H7 (cell line): ENCODE measurements around the gene PEBP1. TPM values are rescaled to one million over a fixed set of nuclear protein-coding genes. Genes with fewer than 3 reads are reported as not detected.
A peak's percentile ranks its signal among the peaks of the same experiment; 100 is the strongest.
"Not testable (repeated sequence)": the region's sequence is repeated elsewhere in the genome, so short reads cannot be mapped to it uniquely, and the experiment has no call there.

Experiments
- DNase-seq: peaks from one replicate; pipeline ENCODE4 v3.0.0; 2012
- H3K27me3 ChIP-seq: 2 replicates; pipeline ENCODE4 v1.6.0; 2011; ENCODE audit warnings: mild to moderate bottlenecking, low read length; ENCODE audit not compliant: control insufficient read depth, insufficient read depth
- H3K36me3 ChIP-seq: replicated peaks from 2 replicates; pipeline ENCODE4 v1.5.1; 2011; ENCODE audit warnings: low read length; ENCODE audit not compliant: control insufficient read depth, insufficient read depth
- H3K4me3 ChIP-seq: 2 replicates; pipeline ENCODE4 v1.5.1; 2011; ENCODE audit warnings: low read depth, mild to moderate bottlenecking, control low read depth, low read length, moderate library complexity; ENCODE audit not compliant: insufficient read depth
- total RNA-seq: library from RNA; depleted of rRNA; stranded (reverse); fragments of >200 nt; shearing (Covaris generic); gene quantifications from 2 replicates; pipeline ENCODE4 v1.2.3, GENCODE V29; 2014

PEBP1 gene
- total RNA-seq, 1 experiment from 2014 or later: 338 TPM

DNA sequence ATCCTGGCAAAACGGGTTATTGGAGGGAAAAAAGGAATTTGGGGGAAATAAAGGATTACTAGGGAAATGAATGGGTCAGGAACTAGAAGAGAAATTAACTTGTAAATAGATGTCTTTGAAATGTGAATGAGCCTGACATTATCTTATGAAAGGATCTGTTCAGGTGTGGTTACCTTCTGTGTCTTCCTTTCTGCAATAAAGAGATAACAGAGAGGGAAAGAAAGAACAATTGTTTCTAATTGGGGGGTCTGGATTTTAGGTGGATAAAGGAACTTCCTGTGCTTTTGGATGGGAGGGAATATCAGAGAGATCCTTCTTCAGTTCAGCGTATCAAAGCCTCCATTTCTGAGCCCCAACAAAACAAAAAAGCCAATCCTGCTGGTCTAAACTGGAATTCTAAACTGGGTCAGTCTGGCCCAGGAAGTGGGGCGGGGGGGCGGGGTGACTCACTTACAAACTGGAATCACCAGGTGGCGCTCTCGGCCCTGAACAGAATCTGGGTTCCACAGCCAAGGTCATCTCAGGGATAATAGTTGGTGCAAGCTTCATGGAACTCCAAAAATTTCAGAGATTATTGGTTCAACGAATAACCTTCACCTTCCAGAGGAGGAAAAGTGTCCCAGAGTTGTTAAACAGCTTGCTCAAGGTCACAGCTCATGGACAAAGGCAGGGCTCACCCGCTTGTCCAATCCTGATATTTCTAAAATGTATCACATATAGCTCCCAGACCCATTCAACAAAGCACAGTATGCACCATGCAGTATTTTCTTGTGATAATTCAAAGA lies 15.2 kb upstream of the PEBP1 start:
- DNase-seq: peak; percentile 88
- Histone ChIP-seq H3K4me3 (no peak overlapping the region), H3K36me3 (no peaks in the 10 kb centered on the region), H3K27me3 (no peaks in the 10 kb centered on the region)

DNA sequence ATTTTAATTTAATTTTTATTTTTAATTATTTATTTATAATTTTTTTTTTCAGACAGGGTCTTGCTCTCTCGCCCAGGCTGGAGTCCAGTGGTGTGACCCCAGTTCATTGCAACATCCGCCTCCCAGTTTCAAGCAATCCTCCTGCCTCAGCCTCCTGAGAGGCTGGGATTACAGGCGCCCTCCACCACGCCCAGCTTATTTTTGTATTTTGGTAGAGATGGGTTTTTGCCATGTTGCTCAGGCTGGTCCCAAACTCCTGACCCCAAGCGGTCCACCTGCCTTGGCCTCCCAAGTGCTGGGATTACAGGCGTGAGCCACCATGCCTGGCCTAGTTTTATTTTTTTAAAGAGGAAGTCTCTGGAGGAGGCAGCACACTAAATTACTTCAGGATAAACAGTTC lies 13.7 kb upstream of the PEBP1 start:
- no peaks in the 10 kb centered on the region for H3K27me3 ChIP-seq
- H3K4me3 ChIP-seq: no peak overlapping the region
- DNase-seq: no peak
- no peaks in the 10 kb centered on the region for H3K36me3 ChIP-seq

DNA sequence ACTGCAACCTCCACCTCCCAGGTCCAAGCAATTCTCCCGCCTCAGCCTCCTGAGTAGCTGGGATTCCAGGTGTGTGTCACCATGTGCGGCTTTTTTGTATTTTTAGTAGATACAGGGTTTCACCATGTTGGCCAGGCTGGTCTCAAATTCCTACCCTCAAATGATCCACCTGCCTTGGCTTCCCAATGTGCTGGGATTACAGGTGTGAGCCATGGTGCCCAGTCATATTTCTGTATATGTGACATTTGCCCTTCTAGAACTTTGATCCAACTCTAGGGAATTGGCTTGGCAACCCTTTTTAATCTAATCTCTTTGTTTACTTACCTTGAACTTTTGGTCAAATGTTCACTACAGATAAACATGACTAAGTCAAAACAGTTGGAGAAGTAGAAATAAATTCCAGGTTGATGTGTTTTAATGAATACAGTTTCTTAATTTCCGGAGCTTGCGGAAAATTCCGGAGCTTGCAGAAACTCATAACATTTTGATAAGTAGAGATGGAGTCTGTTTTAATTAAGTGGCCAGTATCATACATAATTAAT lies 11.5 kb upstream of the PEBP1 start:
- no peak for DNase-seq
- no peaks in the 10 kb centered on the region for H3K36me3 ChIP-seq
- no peak overlapping the region for H3K4me3 ChIP-seq
- H3K27me3 ChIP-seq: no peaks in the 10 kb centered on the region

DNA sequence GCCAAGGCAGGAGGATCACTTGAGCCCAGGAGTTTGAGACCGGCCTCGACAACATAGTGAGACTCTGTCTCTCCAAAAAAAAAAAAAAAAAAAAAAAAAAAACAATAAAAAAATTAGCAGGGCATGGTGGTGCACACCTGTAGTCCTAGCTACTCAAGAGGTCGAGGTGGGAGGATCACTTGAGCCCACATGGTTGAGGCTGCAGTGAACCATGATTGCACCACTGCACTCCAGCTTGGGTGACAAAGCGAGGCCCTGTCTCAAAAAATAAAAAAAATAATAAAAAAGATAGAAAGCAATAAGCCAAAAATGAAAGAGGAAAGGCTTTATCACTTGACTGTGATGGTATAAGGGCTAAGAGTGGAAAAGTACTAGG lies 10.2 kb upstream of the PEBP1 start:
- Histone ChIP-seq H3K27me3 (no peaks in the 10 kb centered on the region), H3K4me3 (no peak overlapping the region), H3K36me3 (no peaks in the 10 kb centered on the region)
- no peak for DNase-seq

DNA sequence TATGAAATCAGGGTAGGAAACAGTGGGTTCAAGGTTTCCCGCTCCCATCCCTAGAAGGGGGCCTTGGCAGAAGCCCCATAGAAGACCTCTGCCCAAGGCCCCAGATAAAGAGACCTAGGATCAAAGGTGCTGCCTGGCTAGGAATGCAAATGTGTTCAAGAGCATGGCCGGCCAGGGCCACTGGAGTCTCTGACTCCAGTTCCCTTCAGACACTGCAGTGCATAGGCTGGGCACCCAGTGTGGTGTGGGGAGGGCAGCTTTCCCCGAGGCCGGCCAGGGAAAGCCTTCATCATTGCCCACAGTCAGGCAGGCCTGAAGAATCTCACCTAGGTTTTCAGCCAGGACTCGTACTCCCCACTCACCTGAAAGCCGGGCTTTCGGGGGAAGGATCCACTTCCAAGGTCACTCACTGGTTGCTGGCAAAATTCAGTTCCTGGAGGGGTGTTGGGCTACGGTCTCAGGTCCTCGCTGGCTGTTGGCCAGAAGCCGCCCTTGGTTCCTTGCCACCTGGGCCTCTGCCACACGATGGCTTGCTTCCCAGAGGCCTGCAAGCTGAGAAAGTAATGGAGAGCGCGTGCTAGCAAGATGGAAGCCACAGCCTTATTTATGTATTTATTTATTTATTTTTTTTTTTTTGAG lies 9.7 kb upstream of the PEBP1 start:
- DNase-seq: no peak
- no peaks in the 10 kb centered on the region for H3K27me3 ChIP-seq
- H3K4me3 ChIP-seq: no peak overlapping the region
- H3K36me3 ChIP-seq: no peaks in the 10 kb centered on the region

DNA sequence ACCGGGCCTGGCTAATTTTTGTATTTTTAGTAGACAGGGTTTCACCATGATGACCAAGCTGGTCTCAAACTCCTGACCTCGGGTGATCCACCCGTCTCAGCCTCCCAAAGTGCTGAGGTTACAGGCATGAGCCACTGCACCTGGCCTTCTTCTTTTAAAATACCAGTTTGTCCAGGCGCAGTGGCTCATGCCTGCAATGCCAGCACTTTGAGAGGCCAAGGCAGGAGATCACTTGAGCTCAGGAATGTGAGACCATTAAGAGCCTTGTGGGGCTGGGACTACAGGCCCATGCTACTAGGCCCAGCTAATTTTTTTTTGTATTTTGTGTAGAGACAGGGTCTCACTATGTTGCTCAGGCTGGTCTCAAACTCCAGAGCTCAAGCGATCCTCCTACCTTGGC lies 8.1 kb upstream of the PEBP1 start:
- no peaks in the 10 kb centered on the region for H3K27me3 ChIP-seq
- no peak for DNase-seq
- no peaks in the 10 kb centered on the region for H3K36me3 ChIP-seq
- no peak overlapping the region for H3K4me3 ChIP-seq

DNA sequence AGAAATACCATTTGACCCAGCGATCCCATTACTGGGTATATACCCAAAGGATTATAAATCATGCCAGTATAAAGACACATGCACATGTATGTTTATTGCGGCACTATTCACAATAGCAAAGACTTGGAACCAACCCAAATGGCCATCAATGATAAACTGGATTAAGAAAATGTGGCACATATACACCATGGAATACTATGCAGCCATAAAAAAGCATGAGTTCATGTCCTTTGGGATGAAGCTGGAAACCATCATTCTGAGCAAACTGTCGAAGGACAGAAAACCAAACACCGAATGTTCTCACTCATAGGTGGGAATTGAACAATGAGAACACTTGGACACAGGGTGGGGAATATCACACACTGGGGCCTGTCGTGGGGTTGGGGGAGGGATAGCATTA lies 6.5 kb upstream of the PEBP1 start:
- H3K36me3 ChIP-seq, DNase-seq, H3K4me3 ChIP-seq, H3K27me3 ChIP-seq: not testable (repeated sequence)

DNA sequence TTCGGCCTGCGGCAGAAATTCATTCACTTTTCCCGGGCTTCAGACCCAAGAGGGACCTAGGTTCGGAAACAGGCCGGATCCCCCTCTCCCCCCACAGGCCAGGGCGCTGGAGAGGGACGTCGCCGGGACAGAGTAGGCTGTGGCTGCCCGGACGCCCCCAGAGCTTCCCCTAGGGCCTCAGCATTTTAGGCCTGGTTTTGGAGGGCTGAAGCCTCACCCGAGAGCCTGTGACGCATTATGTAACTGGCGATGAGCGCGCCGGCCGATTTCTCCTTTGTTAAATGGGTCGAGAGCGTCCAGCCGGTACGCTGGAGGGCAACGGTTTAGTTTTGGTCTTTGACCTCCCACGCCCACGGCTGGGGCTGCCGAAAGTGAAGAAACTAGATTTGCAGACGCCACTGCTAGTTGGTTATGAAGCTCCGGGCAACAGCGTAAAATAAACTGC lies 657 bp downstream of the PEBP1 start:
- DNase-seq: no peak
- Histone ChIP-seq H3K36me3 (peaks cover 18% of the 10 kb centered on the region), H3K4me3 (peak overlapping the region; percentile 90), H3K27me3 (no peaks in the 10 kb centered on the region)

DNA sequence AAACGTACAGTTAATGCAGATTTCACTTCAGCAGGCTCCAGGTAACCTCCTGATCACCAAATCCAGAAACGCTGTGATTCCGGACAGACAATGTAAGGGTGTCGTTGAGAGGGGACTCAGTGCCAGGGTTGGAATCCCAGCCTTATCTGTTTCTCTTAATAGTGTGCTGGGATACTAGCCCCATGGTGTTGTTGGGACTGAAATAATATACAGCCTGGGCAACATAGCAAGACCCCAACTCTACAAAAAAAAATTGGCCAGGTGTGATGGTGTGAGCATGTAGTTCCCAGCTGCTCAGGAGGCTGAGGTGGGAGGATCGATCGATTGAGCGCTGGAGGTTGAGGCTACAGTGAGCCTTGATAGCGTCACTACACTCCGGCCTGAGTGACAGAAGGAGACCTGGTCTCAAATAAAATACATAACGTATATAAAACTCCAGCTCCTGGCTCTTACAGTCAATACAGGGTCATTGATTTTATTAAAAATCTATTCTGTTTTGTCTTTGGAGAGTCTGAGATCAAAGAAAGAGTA lies 1.3 kb downstream of the PEBP1 start:
- DNase-seq: no peak
- Histone ChIP-seq H3K36me3 (peaks cover 19% of the 10 kb centered on the region), H3K27me3 (no peaks in the 10 kb centered on the region), H3K4me3 (peak overlapping the region; percentile 90)

DNA sequence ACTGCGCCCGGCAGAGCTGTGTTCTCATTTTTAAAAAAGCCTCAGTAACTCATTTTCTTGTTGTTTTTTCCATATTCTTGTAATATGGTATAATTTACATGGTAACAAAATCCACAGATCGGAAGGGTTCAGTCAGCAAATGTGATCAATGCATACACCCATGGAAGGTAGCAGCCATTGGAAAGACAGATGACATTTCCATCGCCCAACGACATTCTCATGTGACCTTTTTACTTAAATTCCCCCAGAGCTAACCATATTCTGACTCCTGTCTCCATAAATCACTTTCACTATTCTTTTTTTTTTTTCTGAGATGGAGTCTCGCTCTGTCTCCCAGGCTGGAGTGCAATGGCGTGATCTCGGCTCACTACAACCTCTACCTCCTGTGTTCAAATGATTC lies 4.9 kb downstream of the PEBP1 start:
- Histone ChIP-seq H3K4me3 (no peak overlapping the region), H3K27me3 (no peaks in the 10 kb centered on the region), H3K36me3 (peaks cover 40% of the 10 kb centered on the region)
- no peak for DNase-seq

DNA sequence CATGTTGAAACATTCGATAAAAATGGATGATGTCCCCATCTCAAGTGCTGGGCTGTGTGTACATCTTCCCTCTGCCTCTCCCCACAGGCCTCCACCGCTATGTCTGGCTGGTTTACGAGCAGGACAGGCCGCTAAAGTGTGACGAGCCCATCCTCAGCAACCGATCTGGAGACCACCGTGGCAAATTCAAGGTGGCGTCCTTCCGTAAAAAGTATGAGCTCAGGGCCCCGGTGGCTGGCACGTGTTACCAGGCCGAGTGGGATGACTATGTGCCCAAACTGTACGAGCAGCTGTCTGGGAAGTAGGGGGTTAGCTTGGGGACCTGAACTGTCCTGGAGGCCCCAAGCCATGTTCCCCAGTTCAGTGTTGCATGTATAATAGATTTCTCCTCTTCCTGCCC lies 8.6 kb downstream of the PEBP1 start:
- Histone ChIP-seq H3K27me3 (no peaks in the 10 kb centered on the region), H3K36me3 (peaks cover 35% of the 10 kb centered on the region), H3K4me3 (no peak overlapping the region)
- no peak for DNase-seq

DNA sequence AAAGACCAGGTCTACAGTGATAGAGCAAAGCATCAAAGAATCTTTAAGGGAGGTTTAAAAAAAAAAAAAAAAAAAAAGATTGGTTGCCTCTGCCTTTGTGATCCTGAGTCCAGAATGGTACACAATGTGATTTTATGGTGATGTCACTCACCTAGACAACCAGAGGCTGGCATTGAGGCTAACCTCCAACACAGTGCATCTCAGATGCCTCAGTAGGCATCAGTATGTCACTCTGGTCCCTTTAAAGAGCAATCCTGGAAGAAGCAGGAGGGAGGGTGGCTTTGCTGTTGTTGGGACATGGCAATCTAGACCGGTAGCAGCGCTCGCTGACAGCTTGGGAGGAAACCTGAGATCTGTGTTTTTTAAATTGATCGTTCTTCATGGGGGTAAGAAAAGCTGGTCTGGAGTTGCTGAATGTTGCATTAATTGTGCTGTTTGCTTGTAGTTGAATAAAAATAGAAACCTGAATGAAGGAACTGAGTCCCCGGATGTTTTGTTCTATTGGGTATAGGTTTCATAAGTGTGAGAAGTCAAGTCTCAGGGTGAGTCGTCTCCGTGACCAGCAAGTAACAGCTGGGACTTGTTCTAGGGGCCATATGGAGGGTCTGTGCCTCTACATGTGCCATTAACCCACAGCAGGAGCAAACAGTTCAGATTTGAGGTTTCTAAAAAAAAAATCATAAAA lies 9.3 kb downstream of the PEBP1 start:
- Histone ChIP-seq H3K36me3 (peaks cover 29% of the 10 kb centered on the region), H3K4me3 (no peak overlapping the region), H3K27me3 (no peaks in the 10 kb centered on the region)
- DNase-seq: no peak

DNA sequence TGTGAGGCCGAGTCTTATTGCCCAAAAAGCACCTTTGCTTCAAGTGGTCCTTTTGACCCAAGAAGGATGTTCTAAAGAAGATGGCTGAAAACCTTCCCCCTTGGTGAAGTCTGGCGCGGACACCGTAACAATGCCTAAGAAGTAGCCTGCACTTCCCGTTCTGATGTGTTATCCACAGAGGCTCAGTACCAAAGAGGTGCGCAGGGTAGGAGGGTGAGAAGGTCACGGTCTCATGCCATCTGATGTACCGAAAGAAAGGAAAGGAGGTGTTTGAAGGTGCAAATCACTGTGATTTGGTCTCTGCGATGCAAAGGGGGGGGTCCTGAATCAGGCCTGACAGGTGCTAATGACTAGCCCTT lies 9.9 kb downstream of the PEBP1 start:
- DNase-seq: no peak
- H3K36me3 ChIP-seq: peaks cover 28% of the 10 kb centered on the region
- no peak overlapping the region for H3K4me3 ChIP-seq
- no peaks in the 10 kb centered on the region for H3K27me3 ChIP-seq

DNA sequence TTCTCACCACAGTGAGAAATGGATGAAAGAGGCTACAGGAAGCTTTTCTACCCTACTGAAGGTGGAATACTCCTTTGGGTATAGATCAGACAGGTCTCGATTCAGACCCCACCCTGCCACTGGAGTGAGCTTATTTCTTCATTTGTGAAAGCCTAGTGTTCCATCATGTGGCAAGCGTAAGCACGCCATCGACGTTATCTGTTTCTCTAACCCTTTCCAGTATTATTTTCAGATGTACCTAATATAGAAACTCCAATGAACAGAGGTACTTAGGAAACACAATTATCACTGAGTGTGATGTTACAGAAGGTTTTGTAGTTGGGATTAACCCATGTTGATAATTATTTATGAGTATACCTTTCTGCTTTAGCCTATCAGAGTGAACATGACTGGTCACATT lies 12.4 kb downstream of the PEBP1 start:
- Histone ChIP-seq H3K4me3 (no peak overlapping the region), H3K36me3 (peaks cover 19% of the 10 kb centered on the region), H3K27me3 (no peaks in the 10 kb centered on the region)
- no peak for DNase-seq

DNA sequence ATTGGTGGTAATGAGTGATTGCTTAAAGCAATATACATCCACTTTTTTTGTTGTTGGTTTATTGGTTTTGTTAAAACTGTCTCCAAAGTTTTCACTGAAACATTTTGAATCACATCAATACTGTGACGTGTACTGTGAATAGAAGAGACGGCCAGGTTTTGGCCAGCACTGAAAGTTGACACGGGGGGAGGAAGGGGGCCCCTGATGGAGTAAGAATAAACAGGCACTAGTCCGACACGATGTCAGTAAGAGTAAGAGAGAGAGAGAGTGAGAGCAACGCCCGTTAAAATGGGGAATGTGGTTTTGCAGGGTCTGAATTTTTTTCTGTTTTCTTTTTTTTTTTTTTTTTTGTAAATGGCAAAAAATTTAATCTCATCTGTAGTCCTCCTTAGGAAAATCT lies 14.7 kb downstream of the PEBP1 start:
- DNase-seq: no peak
- H3K27me3 ChIP-seq: no peaks in the 10 kb centered on the region

More for the DNA sequence above, 14.7 kb downstream of the PEBP1 start:
- Histone ChIP-seq H3K36me3 (peaks cover 6% of the 10 kb centered on the region), H3K4me3 (no peak overlapping the region)
